Hepatocyte (in vitro differentiated cells): ENCODE results near the gene ATG13.

ENCODE experiments used
- CTCF ChIP-seq: fragments of 200-600 bp; sonication (generic); IDR thresholded peaks from 2 replicates; pipeline ENCODE4 v1.5.1; 2016; ENCODE audit warnings: antibody characterized with exemption, mild to moderate bottlenecking; ENCODE audit not compliant: poor library complexity
- EZH2 ChIP-seq: fragments of 200-600 bp; sonication (generic); IDR thresholded peaks from 2 replicates; pipeline ENCODE4 v1.6.1; 2016; ENCODE audit warnings: antibody characterized with exemption, mild to moderate bottlenecking, borderline replicate concordance
- EZH2phosphoT487 ChIP-seq: fragments of 200-600 bp; sonication (generic); IDR thresholded peaks from one replicate; pipeline ENCODE4 v1.6.1; 2018; ENCODE audit warnings: antibody characterized with exemption, mild to moderate bottlenecking, low read depth, moderate library complexity; ENCODE audit not compliant: unreplicated experiment, severe bottlenecking

DNA sequence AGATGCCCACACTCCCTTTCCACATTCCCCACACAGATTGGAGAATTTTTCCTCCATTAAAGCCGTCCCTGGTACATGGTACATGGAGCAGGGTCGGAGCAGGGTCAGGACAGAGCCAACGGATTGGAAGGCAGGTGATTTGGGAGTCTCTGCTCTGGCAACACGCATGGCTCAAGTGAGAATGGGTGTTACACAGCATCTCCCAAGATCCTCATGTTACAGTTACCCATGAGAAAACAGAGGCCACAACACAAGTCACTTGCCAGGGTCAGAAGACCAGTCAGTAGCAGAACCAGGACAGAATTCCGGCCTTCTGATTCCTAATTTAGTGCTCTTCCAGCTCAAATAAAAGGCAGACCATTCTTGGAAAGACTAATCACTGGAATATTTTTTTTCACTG, 94.0 kb downstream of the ATG13 start:
- no peak for TF ChIP-seq CTCF
- no peak for TF ChIP-seq EZH2
- no peak for TF ChIP-seq EZH2phosphoT487
